Urothelium cell line (cell line): Measurements from ENCODE around the gene ACBD6.
A peak's percentile ranks its signal among the peaks of the same experiment; 100 is the strongest.

Experiments
- DNase-seq: peaks from one replicate; pipeline ENCODE4 v3.0.0; 2011; ENCODE audit warnings: low spot score, mixed read lengths
- FAIRE-seq: peaks from 2 replicates; lab custom pipeline; 2011; peaks lifted over from hg19 to GRCh38; lab: Jason Lieb, UNC

The ACBD6 gene

GRCh38 chr1:180380259-180381183 is 121.9 kb downstream of the ACBD6 start:
- FAIRE-seq: no peak
- no peak for DNase-seq

GRCh38 chr1:180376800-180377199 is 125.6 kb downstream of the ACBD6 start:
- DNase-seq (no peak), FAIRE-seq (no peak)

GRCh38 chr1:180376253-180376652 is 126.1 kb downstream of the ACBD6 start:
- FAIRE-seq (no peak), DNase-seq (no peak)

GRCh38 chr1:180372728-180373127 is 129.6 kb downstream of the ACBD6 start:
- FAIRE-seq: no peak
- no peak for DNase-seq

GRCh38 chr1:180370597-180370996 is 131.8 kb downstream of the ACBD6 start:
- FAIRE-seq (no peak), DNase-seq (no peak)

- DNase-seq: no peak
- no peak for FAIRE-seq
Measured at GRCh38 chr1:180370188-180370587, 132.2 kb downstream of the ACBD6 start.

- DNase-seq (no peak), FAIRE-seq (no peak)
Measured at GRCh38 chr1:180369061-180369460, 133.3 kb downstream of the ACBD6 start.

- no peak for DNase-seq
- FAIRE-seq: no peak
Measured at GRCh38 chr1:180366371-180367068, 135.9 kb downstream of the ACBD6 start.

- FAIRE-seq (no peak), DNase-seq (peak; percentile 7)
Measured at GRCh38 chr1:180365039-180365438, 137.3 kb downstream of the ACBD6 start.

GRCh38 chr1:180363246-180363995 is 139.0 kb downstream of the ACBD6 start:
- FAIRE-seq: no peak
- DNase-seq: no peak

- FAIRE-seq: no peak
Measured at GRCh38 chr1:180360333-180361075, 141.9 kb downstream of the ACBD6 start.

GRCh38 chr1:180358649-180359048 is 143.7 kb downstream of the ACBD6 start:
- FAIRE-seq: no peak
- no peak for DNase-seq

More at GRCh38 chr1:180360333-180361075, 141.9 kb downstream of the ACBD6 start:
- no peak for DNase-seq

GRCh38 chr1:180353945-180354344 is 148.4 kb downstream of the ACBD6 start:
- DNase-seq (no peak), FAIRE-seq (peak; percentile 23)

- DNase-seq: no peak
- FAIRE-seq: no peak
Measured at GRCh38 chr1:180352588-180352987, 149.8 kb downstream of the ACBD6 start.

- no peak for DNase-seq
- FAIRE-seq: no peak
Measured at GRCh38 chr1:180352021-180352420, 150.4 kb downstream of the ACBD6 start.

GRCh38 chr1:180345148-180345547 is 157.2 kb downstream of the ACBD6 start:
- DNase-seq: no peak
- FAIRE-seq: no peak

- FAIRE-seq (no peak), DNase-seq (no peak)
Measured at GRCh38 chr1:180343921-180344769, 158.2 kb downstream of the ACBD6 start.

- DNase-seq: no peak
- FAIRE-seq: no peak
Measured at GRCh38 chr1:180327089-180327488, 175.3 kb downstream of the ACBD6 start.

GRCh38 chr1:180312926-180313325 is 189.5 kb downstream of the ACBD6 start:
- FAIRE-seq (no peak), DNase-seq (no peak)
